Activated naive CD4-positive, alpha-beta T cell treated with anti-CD3 and anti-CD28 coated beads, Interleukin-2, amount 50 U/mL, for 16 hours (primary cell): ENCODE results near the gene PTPRN2.
"Not testable (repeated sequence)": the region's sequence is repeated elsewhere in the genome, so short reads cannot be mapped to it uniquely, and the experiment has no call there.

Source experiments
- DNase-seq: peaks from one replicate; pipeline ENCODE4 v3.0.0-alpha.2; 2020

The PTPRN2 gene

DNA sequence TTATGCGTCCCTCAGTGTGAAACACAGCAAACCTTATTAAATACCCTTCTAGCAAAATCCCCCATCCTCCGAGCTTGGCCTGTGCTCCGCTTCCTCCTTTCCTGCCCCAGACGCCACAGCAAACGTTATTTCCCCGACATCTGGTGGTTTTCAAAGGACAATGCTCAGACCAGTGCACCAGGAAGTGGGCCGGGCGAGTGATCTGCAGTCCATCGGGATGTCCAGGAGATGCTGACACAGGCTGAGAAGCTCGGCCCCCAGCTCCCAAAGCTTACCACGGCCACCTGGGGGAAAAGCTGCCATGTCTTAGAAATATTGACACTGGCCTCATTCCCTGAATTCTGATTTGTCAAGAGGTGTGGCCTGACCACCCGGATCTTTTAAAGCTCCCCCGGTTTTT, 129.5 kb downstream of the PTPRN2 start:
- no peak for DNase-seq

DNA sequence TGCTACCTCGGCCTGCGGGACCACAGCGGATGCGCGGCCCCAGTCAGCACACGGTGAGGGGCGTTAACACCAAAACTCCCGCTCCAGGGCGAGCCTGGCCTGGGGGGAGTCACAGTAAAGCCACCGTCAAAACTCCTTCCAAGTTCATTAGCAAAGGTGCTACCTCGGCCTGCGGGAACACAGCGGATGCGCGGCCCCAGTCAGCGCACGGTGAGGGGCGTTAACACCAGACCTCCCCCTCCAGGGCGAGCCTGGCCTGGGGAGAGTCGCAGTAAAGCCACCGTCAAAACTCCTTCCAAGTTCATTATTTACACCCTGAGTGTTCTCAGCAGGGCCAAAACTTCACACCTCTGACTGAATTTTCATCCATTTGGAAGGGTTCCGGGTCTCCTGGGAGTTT, 130.0 kb downstream of the PTPRN2 start:
- DNase-seq = not testable (repeated sequence)

DNA sequence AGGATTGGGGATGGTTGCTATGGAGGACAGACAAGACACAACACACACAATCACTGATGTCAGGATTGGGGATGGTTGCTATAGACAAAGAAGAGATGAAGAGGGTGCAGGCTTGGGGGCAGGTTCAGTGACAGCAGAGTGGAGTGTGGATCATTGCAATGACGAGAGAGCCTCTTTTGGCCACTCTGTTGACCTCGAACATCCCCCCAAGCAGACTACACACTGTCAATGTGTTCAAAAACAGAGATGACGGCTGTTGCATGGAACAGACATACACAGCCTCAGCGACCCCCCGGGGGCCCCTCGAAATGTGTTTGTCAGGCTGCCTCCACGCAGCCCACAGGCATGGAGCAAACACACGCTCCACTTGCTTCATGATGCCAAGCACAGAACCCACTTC, 133.0 kb downstream of the PTPRN2 start:
- no peak for DNase-seq

DNA sequence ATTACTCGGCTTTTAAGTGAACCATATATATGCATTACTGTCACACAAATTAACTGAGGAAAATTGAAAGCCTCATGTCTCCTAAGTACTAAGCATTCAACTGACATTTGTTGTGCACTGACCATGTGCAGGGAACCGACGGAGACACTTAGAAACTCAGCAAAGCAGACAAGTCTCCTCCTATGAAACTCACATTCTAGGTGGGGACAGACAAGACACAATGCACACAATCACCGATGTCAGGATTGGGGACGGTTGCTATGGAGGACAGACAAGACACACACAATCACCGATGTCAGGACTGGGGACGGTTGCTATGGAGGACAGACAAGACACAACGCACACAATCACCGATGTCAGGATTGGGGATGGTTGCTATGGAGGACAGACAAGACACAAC, 134.0 kb downstream of the PTPRN2 start:
- no peak for DNase-seq

DNA sequence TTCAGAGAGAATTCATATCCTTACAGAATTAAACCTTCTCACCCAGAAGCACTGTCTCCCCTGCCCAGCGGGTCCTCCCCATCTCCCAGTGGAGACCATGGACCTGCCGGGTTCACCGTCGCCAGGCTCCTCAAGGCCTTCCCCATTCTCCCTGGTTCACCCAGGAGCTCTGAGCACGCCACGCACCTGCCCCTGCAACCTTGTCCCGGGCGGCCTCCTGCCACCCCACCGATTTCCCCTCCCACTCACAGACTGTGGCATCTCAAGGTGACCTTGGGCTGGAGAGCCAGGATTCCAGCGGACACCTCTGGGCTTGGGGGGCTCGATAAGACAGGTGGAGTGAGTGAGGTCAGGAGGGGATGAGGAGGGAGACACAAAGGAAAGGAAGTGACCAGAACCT, 135.3 kb downstream of the PTPRN2 start:
- no peak for DNase-seq

DNA sequence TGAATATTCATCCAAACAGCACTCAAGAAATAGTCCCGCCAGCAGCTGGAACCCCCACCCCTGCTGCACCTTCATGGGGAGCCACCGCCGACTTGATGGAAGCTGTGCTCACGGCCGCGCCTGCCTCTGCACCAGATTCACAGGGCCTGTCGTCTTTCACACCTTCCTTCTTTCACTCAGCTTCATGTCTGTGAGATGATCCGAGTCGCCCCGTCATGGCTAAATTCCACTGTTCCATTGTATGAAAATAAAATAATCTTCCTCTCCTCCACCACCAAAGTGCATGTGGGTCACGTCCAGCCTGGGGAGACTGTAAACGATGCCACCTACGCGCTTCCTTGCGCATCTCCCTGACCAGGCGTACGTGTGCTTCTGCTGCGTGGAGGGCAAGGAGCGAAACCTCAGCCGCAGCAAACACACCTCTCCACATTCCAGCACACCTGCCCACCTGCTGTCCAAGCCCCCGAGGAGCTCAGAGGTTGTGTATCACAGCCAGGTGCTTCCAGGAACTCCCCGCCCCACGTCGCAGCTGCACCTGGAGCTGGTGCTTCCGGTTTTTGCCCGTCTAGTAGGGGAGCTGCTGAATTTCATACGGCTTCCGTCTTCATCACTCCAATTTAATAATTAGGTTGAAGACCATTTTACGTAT, 137.0 kb downstream of the PTPRN2 start:
- no peak for DNase-seq

DNA sequence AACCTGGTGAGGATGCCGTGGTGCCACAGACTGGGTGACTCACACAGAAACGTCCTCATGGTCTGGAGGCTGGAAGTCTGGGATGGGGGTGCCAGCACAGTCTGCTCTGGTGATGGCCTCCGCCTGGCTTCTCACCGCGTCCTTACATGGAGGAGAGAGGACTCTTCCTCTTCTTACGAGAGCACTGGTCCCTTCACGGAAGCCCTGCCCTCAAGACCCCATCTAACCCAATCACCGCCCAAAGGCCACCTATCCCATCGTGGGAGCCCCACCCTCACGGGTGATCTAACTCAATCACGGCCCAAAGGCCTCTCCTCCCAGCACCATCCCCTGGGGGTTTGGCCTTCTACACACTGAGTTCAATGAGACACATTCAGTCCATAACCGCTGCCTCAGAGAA, 137.7 kb downstream of the PTPRN2 start:
- DNase-seq = no peak

DNA sequence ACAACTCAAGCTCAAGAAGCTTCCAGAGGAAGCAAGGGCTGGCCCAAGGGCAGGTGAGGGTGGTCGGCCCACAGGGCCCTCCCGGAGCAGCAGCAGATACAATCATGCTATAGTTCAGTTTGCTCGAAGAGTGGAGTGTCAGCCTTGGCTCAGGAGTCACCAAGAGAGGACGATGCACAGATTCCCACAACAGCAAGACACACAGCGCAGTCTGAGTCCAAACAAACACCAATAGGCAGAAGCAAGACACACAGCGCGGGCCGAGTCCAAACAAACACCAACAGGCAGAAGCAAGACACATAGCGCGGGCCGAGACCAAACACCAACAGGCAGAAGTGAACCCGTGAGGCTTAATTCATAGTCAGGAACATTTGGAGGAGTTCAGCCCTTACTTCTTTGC, 138.4 kb downstream of the PTPRN2 start:
- no peak for DNase-seq

DNA sequence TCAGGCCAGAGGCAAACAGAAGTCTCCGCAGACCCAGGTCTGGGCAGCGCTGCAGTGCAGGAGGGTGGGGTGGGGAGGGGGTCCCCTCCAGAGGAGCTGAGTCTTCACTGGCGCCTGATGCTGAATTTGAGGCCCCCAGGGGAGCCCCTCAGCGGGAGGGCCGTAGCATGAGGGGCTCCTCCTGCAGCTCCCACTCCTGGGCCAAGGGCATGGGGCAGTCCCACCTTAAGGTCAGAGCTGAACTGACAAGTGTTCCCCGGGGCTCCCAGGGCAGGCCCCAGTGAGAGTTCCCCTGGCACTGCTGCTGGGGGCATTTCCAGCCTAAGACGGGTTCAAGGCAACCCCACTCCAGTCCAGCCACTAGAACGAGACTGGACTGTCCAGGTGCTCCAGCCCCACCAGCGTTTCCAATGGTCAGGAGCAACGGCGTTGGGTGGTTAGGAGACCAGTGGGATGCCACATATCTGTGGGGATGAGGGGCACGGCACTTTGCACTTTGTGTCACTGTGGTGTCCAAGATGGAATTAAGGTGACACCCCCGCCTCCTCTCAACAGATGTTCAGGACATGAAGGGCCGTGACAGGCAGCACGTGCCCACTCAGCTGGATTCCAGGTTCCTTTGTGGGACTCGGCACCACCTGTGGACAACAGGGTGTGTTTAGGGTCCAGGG, 139.1 kb downstream of the PTPRN2 start:
- DNase-seq = no peak

DNA sequence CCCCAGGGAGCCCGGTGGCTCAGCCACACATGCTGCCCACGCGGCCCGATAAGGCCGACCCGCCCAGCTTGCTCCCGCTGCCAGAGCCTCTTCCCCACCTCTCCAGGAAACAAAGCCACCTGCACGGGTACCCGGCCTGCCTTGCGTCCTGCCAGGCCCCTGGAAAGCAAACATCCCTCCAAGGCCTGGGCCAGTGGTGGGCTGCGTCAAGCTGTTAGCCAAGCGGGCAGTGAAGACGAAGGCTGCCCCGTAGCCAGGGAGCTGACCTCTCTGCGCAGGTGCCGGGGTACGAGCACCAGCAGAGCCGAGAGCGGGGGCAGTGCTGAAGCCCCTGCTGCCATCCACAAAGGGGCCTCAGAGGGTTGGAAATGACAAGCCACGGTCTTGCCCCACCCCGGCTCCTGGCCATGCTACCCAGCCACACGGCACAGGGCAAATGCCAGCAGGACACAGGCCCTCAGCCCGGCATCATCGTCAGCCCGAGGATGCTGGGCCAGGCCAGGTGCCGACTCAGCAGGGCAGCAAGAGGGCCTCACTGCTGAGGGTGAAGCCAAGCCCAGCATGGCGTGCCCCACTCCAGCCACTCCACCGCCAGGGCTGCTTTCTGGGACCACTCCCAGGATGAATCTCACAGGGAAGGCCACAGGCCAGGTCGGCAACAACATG, 140.0 kb downstream of the PTPRN2 start:
- no peak for DNase-seq

DNA sequence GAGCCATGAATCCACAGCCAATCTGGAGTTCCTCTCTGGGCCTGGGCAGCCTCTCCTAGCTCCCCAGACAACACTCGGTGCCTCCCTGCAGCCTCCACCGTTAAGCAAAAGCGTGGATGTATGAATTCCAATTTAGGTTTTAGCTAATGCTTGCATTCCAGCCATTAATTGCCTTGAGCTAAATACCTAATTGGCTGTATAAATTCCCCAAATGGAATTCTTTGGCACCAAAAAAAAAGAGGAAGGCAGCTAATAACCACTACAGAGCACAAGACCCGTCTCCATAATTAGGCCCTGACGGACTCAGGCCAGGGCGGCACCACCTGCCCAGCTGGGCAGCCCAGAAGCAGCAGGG, 140.5 kb downstream of the PTPRN2 start:
- DNase-seq = no peak

DNA sequence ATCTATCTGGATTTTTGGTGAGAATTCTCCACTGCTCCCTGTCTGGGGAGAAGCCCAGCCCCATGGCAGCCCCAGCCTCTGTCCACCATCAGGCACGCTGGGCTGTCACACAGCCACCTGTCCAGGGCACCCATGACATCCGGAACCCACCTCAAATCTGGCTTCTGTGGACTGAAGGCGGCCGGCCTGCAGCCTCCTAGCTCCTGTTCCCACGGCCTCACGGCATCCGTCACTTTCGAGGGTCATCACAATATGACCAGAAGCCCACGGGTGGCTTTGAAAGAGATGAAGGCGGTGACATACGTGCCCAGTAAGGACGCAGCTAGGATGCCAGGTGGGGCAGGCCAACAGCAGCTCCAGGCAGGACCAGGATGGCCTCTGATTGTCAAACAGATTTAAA, 140.9 kb downstream of the PTPRN2 start:
- no peak for DNase-seq

DNA sequence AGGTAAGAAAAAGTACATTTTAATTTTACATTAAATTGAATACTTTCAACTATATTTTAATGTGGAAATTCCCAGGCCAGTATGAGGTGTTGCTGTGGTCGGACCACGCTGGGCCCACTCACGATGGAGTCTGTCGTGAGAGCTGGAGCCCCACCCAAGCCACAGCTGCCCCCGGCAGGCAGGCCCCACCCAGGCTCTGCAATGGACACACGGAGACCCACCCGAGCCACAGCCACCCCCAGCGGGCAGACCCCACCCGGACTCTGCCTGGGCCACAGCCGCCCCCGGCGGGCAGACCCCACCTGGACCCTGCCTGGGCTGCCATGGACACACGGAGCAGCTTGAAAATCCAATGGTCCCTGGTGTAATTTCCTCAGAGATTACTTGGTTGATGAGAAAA, 141.3 kb downstream of the PTPRN2 start:
- no peak for DNase-seq

DNA sequence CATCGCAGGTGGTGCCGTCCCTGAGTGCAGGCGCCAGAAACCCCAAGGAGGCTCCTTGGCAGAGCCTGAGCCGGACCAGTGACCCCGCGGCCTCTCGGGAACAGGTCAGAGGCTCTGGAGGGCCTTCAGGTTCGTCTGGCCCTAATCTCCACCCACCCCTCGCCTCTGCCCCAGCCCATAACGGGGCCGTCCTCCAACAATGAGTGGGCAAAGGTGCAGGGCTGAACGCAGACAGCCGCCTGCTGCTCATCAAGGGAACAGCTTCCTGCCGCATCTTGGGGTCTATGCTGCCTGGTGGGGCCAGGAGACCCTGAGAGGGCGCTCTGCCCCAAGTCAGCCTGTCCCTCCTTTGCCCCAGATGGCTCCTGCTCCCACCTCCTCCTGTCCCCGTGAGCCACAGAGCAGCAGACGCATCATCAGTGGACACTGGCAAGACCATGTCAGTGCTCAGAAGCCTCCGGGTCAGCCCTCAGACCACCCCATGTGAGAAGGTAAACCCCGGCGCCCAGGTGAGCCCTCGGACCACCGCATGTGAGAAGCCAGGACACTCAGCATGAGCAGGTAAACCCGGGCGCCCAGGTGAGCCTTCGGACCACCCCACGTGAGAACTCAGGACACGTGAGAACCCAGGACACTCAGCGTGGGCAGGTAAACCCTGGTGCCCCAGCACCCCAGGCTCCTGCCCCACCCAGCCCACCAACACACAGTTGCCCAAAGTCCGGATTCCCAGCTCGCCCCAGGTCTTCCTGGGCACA, 142.0 kb downstream of the PTPRN2 start:
- DNase-seq = no peak

DNA sequence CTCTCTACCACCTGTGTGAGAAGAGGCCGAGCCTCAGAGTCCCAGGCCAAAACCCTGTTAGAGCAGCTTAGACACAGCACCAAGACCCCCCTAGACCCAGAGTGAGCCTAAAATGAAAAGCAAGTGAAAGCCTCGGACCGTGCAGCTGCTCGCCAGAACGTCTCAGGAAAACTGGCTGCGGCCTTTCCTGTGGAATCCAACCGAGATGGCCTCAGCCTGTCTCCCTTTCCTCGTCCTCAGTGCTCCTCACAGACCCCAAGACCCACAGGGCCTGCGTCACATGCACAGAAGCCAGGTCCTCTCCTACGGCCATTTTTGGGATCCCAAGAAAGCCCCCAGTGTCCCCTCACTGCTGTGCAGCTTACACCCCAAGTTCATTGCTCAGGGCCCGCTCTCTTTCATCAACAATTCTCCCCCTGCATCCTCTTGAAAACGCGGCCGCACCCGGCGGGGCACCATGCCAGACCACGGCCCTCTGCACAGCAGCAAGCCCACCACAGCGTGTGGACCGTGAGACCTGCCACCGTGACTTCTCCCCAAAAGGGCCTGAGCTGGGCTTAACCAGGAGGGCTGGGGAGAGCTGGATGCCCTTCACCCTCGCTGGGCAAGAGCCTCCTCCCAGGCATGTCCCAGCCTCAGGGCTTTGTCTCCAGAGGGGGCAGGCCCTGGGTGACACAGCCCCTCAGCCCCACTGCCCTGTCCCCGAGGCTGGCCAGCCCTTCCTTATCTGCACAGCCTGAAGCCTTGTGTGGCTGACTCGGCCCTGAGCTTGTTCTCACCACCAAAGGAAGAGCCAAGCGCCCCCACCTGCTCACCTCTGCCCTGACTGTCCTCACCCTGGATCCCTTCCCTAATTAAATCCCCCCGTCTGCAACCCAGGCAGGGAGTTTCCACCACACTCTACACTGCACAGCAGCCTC, 142.9 kb downstream of the PTPRN2 start:
- DNase-seq = no peak

DNA sequence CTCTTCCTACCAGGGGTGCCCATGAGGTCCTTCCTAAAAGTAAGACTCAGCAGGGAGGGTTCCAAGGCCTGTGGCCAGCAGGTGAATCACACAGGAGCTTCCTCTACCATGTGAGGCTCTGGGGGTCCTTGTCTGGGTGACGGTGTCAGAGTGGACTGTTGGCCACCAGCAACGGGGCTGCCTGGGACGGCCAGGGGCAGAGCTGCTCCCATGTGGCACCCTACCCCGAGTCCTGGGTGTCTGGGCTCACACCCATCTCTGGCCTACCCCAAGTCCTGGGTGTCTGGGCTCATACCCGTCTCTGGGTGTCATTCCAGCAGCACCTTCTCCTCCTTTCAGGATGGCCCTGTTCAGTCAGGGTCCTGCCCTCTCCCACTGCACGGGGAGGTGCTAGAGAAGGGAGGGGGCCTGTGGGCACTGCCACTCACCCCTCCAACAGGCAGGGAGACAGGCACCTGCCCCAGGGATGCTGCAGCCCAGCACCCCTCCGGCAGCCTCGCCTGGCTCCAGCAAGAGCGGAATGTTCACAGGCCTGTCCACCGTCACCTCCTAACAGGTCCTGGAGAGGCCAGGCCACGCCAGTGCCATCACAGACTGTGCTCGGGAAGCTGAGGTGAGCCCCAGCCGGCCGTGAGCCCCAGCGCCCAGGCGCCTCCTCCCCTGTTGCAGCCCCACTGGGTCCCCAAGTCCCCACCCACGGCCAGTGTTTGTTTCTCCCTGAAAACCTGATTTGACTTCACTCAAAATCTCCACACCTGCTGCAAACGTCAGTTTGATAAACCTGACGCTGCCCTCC, 143.7 kb downstream of the PTPRN2 start:
- no peak for DNase-seq

DNA sequence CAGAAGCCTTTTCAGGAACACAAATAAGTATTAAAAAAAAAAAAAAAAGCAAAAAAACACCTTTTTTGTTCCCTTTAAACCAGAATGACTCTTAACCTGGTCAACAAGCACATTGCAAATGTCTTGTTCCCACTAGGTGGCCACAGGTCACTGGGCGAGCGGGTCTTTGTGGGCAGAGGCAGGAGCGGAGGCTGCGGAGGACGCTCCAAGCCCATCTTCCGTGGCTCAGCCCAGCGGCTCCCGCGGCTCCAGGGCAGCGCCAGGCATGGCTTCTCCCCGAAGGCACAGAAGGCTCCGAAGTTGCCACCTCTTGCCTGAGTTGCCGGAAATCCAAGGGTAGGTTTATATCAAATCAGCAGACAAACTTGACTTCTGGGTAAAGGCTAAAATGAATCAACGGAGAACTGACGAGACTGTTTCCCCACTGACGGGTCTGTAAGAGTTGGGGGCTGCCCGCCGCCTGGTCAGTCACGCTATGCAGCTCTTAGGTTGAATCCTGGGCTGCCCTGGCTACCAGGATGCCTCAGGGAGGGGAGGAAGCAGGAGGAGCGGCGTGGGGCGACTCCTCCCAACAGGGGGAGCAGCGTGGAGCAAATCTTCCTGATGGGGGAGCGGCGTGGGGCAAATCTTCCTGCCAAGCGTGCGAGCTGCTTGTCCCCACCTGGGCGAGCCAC, 144.5 kb downstream of the PTPRN2 start:
- DNase-seq = no peak

DNA sequence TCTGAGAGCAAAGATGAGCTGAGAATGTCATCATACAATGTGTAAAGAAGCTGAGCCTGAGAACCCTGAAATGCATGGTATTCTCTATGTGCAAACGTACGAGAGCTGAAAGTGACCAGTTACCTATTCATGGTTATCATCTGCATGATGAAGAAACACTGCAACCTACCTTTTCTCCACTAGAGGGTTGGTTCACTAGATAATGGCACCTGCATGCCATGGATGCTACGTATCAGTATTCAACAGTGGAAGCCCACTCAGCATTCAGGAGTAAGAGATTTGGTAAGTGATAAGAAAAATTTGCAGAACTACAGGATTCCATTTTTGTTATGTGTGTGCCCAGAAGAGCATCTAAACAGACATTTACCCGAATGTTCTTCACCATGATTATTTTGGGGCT, 145.4 kb downstream of the PTPRN2 start:
- no peak for DNase-seq

DNA sequence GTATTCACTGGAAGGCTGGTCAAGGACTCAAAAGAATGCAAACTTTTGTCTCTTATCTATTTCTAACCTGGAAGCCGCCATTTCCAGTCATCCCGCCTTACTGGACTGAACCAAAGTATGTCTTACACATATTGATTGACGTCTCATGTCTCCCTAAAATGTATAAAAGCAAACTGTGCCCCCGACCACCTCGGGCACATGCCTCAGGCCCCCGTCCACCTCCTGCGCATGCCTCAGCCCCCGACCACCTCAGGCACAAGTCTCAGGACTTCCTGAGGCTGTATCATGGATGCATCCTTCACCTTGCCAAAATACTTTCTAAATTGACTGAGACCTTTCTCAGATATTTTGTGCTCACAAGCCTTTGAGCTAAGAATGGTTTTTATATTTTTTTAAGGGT, 148.6 kb downstream of the PTPRN2 start:
- DNase-seq = no peak

DNA sequence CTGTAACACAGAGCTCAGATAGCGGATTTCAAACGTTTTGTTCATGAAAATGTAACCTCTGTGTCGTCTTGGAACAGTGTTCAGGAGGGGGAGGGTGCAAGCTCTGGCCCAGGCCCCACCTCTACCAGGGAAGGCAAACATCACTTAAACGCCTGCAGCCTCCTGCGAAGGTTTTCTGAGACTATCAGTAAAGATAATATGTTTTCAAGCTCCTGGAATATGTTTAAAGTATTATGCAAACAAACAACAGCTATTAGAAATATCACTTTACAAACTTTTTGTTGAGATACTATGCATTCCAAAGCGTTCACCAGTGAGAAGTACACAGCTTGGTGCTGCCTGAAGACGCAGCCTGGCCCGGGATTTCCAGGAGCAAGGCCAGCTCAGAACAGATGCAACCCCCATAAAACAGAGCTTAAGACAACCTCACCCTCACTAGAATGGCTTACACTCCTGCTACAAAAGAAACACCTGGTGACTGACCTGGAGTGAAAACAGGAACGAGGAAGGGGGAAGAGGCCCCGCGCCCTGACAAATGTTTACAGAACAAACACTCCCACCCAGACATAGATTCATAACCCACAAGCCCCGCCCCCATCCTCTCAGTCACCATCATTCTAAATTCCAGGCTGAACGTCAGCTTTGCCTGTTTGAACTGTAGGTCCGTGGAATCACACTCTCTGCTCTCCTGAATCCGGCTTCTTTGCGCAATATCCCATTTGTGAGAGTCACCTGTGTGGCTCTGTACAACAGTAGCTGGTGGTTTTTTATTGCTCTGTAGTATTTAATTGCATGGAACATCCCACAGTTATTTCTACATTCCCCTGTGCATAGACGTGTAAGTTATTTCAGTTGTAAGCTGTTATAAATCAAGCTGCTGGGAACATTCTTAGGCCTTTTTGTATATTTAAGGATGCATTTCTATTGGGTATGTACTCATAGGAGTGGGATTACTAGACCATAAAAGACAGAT, 155.0 kb downstream of the PTPRN2 start:
- DNase-seq = no peak
